ENCODE data around the gene RAD51B. TPM values are rescaled to one million over a fixed set of nuclear protein-coding genes. Genes with fewer than 3 reads are reported as not detected.

RAD51B gene
- total and polyA plus RNA-seq, 2 experiments from 2014 or later, result 10.1 to 18.0 TPM

GRCh38 chr14:68034896-68035295 lies 215.3 kb downstream of the RAD51B start:
- H2AFZ ChIP-seq, result no peak overlapping the region
- no peaks in the 10 kb centered on the region for H3K27me3 ChIP-seq
- H3K4me2 ChIP-seq, result no peak overlapping the region
- TF ChIP-seq EZH2 (IDR thresholded peaks at IDR 0.05; ENCODE audit: borderline replicate concordance), result no peak
- TF ChIP-seq CTCF (IDR thresholded peaks at IDR 0.05; ENCODE audit: poor library complexity), result no peak
- no peak for TF ChIP-seq EZH2phosphoT487 (IDR thresholded peaks at IDR 0.05; ENCODE audit: low read depth, severe bottlenecking, unreplicated experiment)
- no peaks in the 10 kb centered on the region for H4K20me1 ChIP-seq (ENCODE audit: insufficient read depth, poor library complexity, severe bottlenecking)
- no peaks in the 10 kb centered on the region for H3K36me3 ChIP-seq (replicated peaks; ENCODE audit: insufficient read depth, low read depth)
- H3K4me3 ChIP-seq, result no peak overlapping the region
- H3K9me2 ChIP-seq (replicated peaks; ENCODE audit: insufficient read depth), result no peaks in the 10 kb centered on the region
- H3K4me1 ChIP-seq (ENCODE audit: insufficient read depth), result peaks cover 32% of the 10 kb centered on the region
- no peaks in the 10 kb centered on the region for H3K9me3 ChIP-seq (ENCODE audit: low read depth)
- 61% methylated on average over 2 of the region's 2 CpGs for WGBS (ENCODE audit: low lambda C conversion rate, missing lambda C conversion rate)
- peak overlapping the region; percentile 81 for H3K27ac ChIP-seq
- no peaks in the 10 kb centered on the region for H3K79me2 ChIP-seq
- DNase-seq (ENCODE audit: low spot score), result no peak

DNA sequence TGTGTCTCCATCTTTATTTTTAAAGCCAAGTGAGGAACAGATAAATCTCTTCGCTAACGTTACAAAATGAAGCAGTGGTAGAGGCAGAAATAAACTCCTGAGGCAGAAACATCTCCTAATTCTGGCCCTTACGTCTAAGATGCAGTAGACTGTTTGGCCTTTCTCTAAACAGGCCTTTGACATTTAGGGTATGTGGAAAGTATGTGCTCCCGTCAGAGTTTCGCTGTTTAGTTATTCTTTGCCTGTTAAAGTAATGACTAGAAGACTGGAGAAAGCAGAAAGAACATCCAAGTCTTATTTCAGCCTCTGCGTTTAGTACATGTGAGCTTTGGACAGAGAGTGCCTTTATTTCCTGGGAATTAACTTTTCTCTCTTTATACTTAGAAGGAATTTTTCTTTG lies 216.6 kb downstream of the RAD51B start:
- no peaks in the 10 kb centered on the region for H3K9me2 ChIP-seq (replicated peaks; ENCODE audit: insufficient read depth)
- WGBS (ENCODE audit: low lambda C conversion rate, missing lambda C conversion rate), result 45% methylated on average over 6 of the region's 6 CpGs
- no peaks in the 10 kb centered on the region for H3K79me2 ChIP-seq
- no peak overlapping the region for H2AFZ ChIP-seq
- no peaks in the 10 kb centered on the region for H3K9me3 ChIP-seq (ENCODE audit: low read depth)
- H3K4me3 ChIP-seq, result no peak overlapping the region
- no peak for TF ChIP-seq EZH2 (IDR thresholded peaks at IDR 0.05; ENCODE audit: borderline replicate concordance)
- no peak for TF ChIP-seq CTCF (IDR thresholded peaks at IDR 0.05; ENCODE audit: poor library complexity)
- TF ChIP-seq EZH2phosphoT487 (IDR thresholded peaks at IDR 0.05; ENCODE audit: low read depth, severe bottlenecking, unreplicated experiment), result no peak
- H3K27ac ChIP-seq, result peak overlapping the region; percentile 81
- no peaks in the 10 kb centered on the region for H3K36me3 ChIP-seq (replicated peaks; ENCODE audit: insufficient read depth, low read depth)
- no peak for DNase-seq (ENCODE audit: low spot score)
- H3K4me1 ChIP-seq (ENCODE audit: insufficient read depth), result peaks cover 32% of the 10 kb centered on the region
- H3K27me3 ChIP-seq, result no peaks in the 10 kb centered on the region
- peak overlapping the region; percentile 27 for H3K4me2 ChIP-seq
- no peaks in the 10 kb centered on the region for H4K20me1 ChIP-seq (ENCODE audit: insufficient read depth, poor library complexity, severe bottlenecking)

- Histone ChIP-seq H2AFZ (no peak overlapping the region), H3K9me3 (ENCODE audit: low read depth) (no peaks in the 10 kb centered on the region), H3K4me1 (ENCODE audit: insufficient read depth) (peaks cover 47% of the 10 kb centered on the region), H3K27ac (no peak overlapping the region), H3K27me3 (no peaks in the 10 kb centered on the region), H3K4me2 (no peak overlapping the region), H3K4me3 (no peak overlapping the region), H4K20me1 (ENCODE audit: insufficient read depth, poor library complexity, severe bottlenecking) (no peaks in the 10 kb centered on the region), H3K9me2 (replicated peaks; ENCODE audit: insufficient read depth) (no peaks in the 10 kb centered on the region), H3K36me3 (replicated peaks; ENCODE audit: insufficient read depth, low read depth) (no peaks in the 10 kb centered on the region), H3K79me2 (no peaks in the 10 kb centered on the region)
- no peak for TF ChIP-seq CTCF (IDR thresholded peaks at IDR 0.05; ENCODE audit: poor library complexity)
- TF ChIP-seq EZH2phosphoT487 (IDR thresholded peaks at IDR 0.05; ENCODE audit: low read depth, severe bottlenecking, unreplicated experiment), result no peak
- no peak for TF ChIP-seq EZH2 (IDR thresholded peaks at IDR 0.05; ENCODE audit: borderline replicate concordance)
- DNase-seq (ENCODE audit: low spot score), result no peak
These were observed 220.0 kb downstream of the RAD51B start for GRCh38 chr14:68039593-68039992.

Measured in hepatocyte (in vitro differentiated cells).